ENCODE results near the gene EED.
"Not testable (repeated sequence)": the region's sequence is repeated elsewhere in the genome, so short reads cannot be mapped to it uniquely, and the experiment has no call there.

Gene EED

DNA sequence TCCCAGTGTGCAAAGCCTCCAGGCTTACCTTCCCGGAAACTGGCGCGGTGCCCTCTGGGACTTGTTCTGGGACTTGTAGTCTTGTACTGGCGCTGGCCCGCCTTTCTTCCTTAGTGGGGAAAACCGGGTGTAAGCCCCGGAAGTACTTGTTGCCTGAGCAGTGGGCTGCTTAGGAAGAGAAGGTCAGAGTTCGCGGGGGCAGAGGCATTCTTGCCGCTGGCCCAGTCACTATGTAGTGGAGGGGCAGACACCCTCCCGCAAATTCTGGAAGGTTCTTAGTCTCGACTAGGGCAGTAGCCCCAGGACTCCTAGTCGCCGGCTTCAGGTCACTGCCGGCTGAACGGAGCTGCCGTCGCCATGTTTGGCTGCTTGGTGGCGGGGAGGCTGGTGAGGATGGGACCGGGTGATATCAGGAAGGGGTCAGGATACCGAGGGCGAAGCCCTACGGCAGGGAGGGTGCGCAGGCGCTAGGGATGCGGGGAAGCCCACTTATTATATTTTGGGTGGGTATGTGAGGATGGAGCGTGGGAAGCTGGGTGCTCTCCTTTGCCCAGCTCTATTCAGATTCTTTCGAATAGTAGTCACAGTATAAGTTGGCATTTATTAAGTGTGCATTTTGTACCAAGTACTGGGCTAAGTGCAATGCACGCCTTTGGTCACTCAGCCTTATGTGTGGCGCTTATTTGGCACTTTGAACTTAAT, 57.7 kb downstream of the EED start, which contains the start of gene HIKESHI:
Gene HIKESHI (plus strand): TSS at position 149 of the 702 bp plus-strand sequence. CDS start 209 bp downstream, at position 358.
- DNase-seq = peak; percentile 97

DNA sequence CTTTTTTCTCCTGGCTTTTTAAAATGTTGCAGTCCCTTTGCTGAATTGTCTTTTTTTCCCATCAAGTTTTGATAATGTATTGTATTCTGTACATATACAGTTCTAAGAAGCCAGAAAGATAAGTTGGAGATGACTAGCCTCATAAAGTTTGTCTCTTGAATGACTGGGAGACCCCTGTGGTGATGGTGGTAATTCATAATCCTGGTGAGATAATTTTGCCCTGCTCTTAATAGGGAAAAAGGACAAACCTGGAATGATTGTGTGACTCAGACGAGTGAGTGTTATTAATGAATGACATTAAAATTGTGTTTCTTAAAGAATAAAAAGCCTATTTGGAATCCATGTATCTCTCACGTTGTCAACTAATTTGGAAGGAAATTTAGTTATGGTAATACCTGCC, 58.7 kb downstream of the EED start:
- no peak for DNase-seq

DNA sequence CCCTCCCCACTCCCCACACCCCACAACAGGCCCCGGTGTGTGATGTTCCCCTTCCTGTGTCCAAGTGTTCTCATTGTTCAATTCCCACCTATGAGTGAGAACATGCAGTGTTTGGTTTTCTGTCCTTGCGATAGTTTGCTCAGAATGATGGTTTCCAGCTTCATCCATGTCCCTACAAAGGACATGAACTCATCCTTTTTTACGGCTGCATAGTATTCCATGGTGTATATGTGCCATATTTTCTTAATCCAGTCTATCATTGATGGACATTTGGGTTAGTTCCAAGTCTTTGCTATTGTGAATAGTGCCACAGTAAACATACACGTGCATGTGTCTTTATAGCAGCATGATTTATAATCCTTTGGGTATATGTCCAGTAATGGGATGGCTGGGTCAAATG, 64.2 kb downstream of the EED start:
- DNase-seq = not testable (repeated sequence)

DNA sequence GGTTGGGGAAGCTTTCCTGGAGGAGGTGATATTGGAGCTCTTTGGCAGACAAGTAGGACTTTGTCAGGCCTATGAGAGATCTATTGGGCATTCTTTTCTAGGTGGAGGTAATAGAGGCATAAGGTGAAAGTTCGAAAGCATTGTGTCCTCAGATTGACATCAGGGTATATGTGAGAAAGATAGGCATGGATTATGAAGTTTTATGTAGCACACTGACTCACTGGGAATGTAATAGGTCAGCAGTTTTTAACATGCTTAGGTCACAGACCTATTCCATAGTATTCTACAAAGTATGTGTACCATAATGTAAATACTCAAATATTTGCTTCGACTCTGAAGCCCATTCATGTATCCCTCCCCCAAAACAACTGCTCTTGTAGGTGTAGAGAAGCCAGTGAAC, 69.2 kb downstream of the EED start:
- DNase-seq = no peak

DNA sequence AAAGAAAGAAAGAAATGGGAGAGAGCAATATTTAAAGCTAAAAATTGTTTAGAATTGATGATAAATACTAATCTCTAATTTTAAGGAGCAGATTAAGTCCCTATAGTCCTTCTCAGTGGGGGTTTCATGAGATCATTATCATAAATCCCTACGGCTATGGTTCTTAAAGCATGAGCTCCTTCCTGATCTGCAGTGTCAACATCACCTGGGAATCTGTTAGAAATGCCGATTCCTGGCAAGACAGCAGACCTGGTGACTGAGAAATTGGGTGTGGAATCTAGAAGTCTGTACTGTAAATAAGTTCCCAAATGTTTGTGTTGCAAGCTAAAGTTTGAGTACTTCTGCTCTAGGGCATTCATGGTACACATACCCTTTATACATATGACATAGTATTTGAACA, 70.1 kb downstream of the EED start:
- DNase-seq = no peak
